ENCODE data around the gene FHIT.

Gene FHIT

GRCh38 chr3:59710554-59710953, 1540.7 kb downstream of the FHIT start:
- DNase-seq (ENCODE audit: low read depth) = no peak

GRCh38 chr3:59709702-59710553, 1541.3 kb downstream of the FHIT start:
- no peak for DNase-seq (ENCODE audit: low read depth)

- DNase-seq (ENCODE audit: low read depth) = no peak
These were observed 1543.0 kb downstream of the FHIT start for GRCh38 chr3:59708202-59708601.

GRCh38 chr3:59704292-59704691, 1547.0 kb downstream of the FHIT start:
- no peak for DNase-seq (ENCODE audit: low read depth)

DNA sequence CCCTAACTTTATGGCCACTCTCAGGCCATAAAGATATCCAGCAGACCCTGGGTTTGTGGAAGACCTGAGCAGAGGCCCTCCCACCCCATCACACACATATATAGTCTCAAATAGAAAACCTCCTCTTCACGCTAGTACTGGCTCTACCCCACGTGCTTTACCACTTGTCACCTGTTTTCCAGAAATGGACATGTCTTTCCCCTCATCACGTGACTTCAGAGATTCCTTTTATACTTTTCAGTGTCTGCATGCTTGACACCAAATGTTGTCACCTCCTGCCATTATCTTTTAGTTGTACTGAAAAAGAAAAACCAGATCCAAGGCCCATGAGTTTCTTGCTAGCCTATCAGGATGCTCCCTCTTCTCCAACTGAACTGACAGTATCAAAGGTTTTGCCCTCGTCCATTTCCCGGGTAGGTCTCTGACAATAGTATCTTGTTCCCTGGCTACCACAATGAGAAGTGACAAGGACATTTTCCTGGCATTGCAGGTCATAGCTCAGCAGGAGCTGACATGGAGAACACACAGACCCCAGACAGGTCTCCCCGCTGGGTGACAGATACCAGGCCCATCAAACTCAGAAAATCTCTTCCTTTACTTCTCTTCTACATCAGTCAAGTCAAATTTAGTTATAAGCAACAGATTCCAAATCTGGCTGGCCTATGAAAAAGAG, 1551.5 kb downstream of the FHIT start:
- no peak for DNase-seq (ENCODE audit: low read depth)

Measured in HS-27A (cell line).